SIG-M5 (cell line): ENCODE results near the gene OR2T11.
"Not testable (repeated sequence)": the region's sequence is repeated elsewhere in the genome, so short reads cannot be mapped to it uniquely, and the experiment has no call there.

Experiments used
- DNase-seq: peaks from one replicate; lab custom pipeline; 2025; lab: John Stamatoyannopoulos, UW

The OR2T11 gene, protein sequence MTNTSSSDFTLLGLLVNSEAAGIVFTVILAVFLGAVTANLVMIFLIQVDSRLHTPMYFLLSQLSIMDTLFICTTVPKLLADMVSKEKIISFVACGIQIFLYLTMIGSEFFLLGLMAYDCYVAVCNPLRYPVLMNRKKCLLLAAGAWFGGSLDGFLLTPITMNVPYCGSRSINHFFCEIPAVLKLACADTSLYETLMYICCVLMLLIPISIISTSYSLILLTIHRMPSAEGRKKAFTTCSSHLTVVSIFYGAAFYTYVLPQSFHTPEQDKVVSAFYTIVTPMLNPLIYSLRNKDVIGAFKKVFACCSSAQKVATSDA

DNA sequence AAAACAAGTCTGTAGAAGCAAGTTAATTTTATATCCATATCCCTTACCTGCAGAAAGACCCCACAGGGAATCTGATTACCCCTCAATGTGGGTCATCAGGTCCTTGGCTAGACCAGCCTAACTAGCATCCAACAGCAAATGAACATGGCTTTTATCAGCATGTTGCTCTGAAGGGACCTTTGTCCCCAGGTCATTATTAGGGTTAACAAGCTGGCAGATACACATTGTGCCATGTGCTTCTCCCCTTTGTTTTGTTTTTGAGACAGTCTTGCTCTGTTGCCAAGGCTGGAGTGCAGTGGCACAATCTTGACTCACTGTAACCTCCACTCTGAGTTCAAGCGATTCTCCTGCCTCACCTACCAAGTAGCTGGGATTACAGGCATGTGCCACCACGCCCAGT is at the start of gene OR2T11:
OR2T11 (minus strand) TSS at position 101 of the 400 bp plus-strand sequence. CDS start 7,963 bp downstream, outside the sequence.
- not testable (repeated sequence) for DNase-seq

- DNase-seq, result no peak
Measured at GRCh38 chr1:248681651-248682050, 46.8 kb upstream of the OR2T11 start.

DNA sequence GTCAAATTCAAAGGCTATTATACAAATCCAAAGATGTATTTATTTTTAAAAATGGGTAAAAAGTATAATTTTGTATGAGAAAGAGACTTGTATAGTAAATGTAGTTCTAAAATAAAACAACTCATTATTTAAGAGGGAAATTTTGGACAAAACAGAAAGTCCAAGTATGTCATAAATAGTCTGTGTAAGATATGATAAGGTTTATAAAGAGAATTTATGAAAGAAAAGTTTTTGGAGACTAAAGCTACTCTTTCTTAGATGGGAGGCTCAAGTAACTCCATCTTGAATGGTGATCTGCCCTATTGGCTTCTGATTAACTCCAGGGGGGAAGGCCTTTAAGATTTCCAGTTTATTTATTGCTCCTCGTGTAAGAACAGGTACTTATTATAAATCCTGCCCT is 35.1 kb upstream of the OR2T11 start:
- DNase-seq, result no peak

DNA sequence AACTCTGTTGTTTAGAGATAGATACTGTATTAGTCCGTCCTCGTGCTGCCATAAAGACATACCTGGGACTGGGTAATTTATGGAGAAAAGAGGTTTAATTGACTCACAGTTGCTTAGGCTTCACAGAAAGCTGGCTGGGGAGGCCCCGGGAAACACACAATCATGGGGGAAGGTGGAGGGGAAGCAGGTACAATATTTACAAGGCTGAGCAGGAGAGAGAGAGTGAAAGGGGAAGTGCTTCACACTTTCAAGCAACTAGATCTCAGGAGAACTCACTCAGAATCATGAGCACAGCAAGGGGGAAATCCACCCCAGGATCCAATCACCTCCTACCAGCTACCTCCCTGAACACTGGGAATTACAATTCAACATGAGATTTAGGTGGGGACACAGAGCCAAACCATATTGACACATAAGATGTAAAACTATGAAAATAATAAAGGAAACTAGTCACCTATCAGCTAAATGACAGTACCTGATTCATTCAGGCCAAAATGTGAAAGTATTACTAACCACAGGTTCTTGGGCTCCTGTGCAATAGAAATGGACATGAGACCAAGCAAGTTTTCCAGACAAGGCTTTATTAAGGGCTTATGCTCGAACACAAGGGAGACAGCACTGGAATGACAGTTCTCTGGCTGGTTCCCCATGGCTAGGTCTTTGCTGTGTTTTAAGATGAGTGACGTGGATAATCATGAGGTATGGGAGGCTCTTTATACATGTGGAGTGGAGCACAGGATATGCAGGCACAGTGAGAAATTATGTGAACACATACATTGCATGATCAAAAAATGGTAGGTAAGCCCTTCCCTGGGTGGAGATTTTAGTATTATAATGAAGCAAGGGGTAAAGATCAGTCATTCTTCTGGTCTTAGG is 28.8 kb upstream of the OR2T11 start:
- DNase-seq, result not testable (repeated sequence)

DNA sequence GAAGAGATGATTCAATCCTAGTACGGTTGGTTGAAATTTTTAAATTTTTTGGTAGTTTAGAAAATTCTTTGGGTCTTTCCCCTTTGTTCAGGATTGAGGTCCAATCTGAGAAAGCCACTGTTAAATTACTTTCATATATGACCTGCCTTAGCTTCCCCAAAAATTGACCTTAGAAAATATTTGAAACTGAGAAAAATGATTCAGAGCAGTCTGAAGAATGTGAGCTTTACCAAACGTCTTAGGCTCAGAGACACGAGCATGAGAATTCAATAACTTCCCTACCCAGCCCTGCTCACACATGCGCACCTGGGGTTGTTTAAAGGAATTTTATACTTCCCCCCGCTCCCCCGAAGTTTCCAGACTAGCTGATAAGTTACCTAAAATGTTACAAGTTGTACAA is 21.9 kb upstream of the OR2T11 start:
- DNase-seq, result not testable (repeated sequence)

DNA sequence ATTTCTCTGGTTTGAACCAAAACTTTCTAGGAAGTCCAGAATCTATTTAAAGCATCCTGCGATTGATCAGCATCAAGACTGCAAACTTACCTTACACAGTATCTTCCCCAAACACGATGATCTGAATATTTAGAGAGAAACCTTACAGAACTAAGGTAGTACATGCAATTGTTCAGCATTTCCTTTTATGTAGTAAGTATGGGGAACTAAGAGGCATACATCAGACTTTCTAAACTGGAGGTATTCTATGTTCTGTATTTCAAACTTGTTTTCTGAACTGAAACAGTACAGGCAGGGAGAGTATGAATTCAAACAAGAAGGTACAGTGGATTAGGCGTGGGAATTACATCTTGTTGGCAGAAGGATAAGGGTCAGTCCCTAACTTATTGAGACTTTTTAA is 20.5 kb upstream of the OR2T11 start, which contains the start of gene OR2T27:
OR2T27 (minus strand) TSS at position 175 of the 400 bp plus-strand sequence. CDS start 4,644 bp downstream, outside the sequence.
- DNase-seq, result not testable (repeated sequence)

DNA sequence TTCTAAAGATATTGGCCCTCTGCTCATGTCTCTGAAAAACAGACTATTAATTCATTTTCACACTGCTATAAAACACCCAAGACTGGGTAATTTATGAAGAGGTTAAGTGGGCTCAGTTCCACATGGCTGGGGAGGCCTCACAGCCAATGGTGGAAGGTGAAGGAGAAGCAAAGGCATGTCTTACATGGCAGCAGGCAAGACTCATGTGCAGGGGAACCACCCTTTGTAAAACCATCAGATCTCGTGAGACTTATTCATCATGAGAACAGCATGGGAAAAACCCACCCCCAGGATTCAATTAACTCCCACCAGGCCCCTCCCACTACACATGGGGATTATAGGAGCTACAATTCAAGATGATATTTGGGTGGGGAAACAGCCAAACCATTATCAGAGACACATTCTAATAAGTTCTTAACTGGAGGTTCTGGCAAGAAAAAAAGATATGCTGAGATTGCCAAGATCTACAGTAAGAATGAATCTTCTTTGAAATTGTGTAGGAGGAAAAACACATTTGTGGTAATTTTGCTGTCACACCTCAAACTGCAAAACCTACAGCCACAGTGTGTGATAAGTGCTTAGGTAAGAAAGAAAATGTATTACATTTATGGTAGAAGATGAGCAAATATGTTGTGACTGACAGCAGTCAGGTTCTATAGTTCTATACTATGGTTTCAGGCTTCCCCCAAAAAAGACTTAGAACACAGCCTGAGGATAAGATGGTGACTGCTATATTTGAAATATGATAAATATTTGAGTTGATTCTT is 14.1 kb upstream of the OR2T11 start:
- not testable (repeated sequence) for DNase-seq

GRCh38 chr1:248645178-248645577 is 10.3 kb upstream of the OR2T11 start, which contains the start of gene OR2T35:
TSS of gene OR2T35 (minus strand) at chr1:248645278. CDS start at chr1:248639258, 6,020 bp downstream.
- DNase-seq, result not testable (repeated sequence)

GRCh38 chr1:248642971-248643651 is 8.2 kb upstream of the OR2T11 start:
- DNase-seq, result not testable (repeated sequence)

- DNase-seq, result not testable (repeated sequence)
Measured at GRCh38 chr1:248641583-248641982, 6.7 kb upstream of the OR2T11 start.

DNA sequence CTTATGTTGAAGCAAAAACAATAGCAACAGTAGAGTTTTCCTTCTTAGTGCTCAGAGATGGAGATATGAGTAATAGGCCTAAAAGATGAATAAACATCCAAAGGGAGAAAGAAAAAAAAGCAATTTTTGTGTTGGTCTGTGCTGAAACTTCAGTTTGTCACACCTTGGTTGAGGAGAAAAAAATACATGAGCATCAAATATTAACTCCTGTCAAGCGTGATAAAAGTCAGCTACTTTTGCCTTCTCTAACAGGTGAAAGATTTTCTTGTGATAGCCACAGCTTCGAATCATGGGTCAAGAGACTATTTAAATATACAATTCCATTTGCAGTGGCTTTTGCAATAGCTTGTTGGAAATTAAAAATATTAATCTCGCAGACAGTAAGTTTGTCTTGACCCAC is 6.0 kb upstream of the OR2T11 start:
- DNase-seq, result not testable (repeated sequence)

DNA sequence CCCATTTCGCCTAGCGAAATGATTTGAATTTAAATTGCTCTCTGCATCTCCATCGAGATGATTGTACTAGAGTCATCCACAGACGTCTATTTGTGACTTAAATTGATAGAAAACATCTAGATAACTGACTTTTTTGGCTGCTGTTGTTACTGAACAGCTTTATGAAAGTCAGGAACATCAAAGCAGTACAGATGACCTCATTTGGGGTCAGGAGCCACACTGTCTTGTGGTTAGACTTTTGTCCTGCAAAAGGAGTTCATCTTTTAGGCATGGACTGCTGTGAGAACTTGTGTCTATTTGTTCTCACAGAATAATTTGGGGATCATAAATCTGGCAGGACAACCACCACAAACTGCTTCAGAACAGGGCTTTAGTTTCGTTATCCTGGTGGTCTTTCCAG is 4.8 kb upstream of the OR2T11 start:
- DNase-seq, result not testable (repeated sequence)

- not testable (repeated sequence) for DNase-seq
Measured at GRCh38 chr1:248636612-248637011, 1.7 kb upstream of the OR2T11 start.

- no peak for DNase-seq
Measured at GRCh38 chr1:248631354-248632008, 3.4 kb downstream of the OR2T11 start.

GRCh38 chr1:248630551-248630950 is 4.3 kb downstream of the OR2T11 start:
- DNase-seq, result no peak

DNA sequence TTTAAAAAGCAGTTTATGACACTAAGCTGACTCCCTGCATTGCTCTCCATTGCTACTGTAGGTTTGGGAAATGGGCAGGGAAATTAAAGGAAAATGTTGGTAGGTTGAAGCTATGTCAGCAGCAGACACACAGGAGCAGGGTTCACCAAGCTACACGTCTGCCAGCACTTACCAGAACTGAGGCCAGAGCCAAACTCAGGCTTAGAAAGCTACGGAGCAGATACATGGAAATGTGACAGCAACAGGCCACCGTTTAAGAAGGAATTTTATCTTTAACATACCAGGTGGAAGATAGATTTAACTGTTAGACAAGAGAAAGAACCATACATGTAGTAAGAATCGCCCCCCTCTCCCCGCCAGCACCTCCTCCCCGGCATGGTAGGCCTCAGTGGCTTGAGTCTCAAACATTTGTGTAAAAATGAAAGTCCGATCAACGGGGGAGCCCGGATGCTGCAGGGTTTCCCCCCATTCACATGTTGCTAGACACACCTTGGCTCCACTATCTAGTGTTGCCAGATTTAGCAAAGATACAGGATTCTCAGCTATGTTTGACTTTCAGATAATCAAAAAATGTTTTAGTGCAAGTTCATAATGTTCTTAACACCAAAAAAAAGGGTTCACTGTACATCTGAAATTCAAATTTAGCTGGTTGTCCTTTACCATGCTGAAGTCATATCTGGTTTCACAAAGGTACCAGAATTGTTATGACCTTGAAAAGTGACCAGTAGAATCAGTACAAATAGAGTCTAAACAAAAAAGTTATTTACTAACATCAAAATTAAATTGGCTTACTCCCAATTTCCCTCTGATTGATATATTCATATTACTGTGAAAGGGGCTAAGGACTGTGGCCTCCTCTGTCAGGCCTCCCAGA is 6.7 kb downstream of the OR2T11 start:
- no peak for DNase-seq

GRCh38 chr1:248625971-248626370 is 8.9 kb downstream of the OR2T11 start:
- DNase-seq, result no peak

GRCh38 chr1:248625166-248625565 is 9.7 kb downstream of the OR2T11 start:
- DNase-seq, result no peak

- no peak for DNase-seq
Measured at GRCh38 chr1:248622570-248623001, 12.3 kb downstream of the OR2T11 start.

- DNase-seq, result no peak
Measured at GRCh38 chr1:248621770-248622169, 13.1 kb downstream of the OR2T11 start.
